ENCODE results near the gene PMIS2.

- TF ChIP-seq, protein P1, sequence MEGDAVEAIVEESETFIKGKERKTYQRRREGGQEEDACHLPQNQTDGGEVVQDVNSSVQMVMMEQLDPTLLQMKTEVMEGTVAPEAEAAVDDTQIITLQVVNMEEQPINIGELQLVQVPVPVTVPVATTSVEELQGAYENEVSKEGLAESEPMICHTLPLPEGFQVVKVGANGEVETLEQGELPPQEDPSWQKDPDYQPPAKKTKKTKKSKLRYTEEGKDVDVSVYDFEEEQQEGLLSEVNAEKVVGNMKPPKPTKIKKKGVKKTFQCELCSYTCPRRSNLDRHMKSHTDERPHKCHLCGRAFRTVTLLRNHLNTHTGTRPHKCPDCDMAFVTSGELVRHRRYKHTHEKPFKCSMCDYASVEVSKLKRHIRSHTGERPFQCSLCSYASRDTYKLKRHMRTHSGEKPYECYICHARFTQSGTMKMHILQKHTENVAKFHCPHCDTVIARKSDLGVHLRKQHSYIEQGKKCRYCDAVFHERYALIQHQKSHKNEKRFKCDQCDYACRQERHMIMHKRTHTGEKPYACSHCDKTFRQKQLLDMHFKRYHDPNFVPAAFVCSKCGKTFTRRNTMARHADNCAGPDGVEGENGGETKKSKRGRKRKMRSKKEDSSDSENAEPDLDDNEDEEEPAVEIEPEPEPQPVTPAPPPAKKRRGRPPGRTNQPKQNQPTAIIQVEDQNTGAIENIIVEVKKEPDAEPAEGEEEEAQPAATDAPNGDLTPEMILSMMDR (IDR thresholded peaks at IDR 0.05): no peak
- TF ChIP-seq POLR2A (IDR thresholded peaks at IDR 0.05) (no peak), POLR2AphosphoS5 (IDR thresholded peaks at IDR 0.05) (no peak)
These were observed 32.5 kb upstream of the PMIS2 start for GRCh38 chr19:35553385-35554000.

All from prostate gland (tissue), 2 donors.